ENCODE measurements around the gene PPFIA4. TPM values are rescaled to one million over a fixed set of nuclear protein-coding genes. Genes with fewer than 3 reads are reported as not detected.

Gene PPFIA4
- total RNA-seq, result under 1 TPM; 0.18 to 0.88 (median 0.33) TPM
- 0.59 TPM for total RNA-seq (2013)

- DNase-seq (peak; percentile 83 to 94), ATAC-seq (peak; percentile 94 to 97 (median 95))
- no peak for TF ChIP-seq CTCF (IDR thresholded peaks at IDR 0.05)
- H3K36me3 ChIP-seq (ENCODE audit: control insufficient read depth, insufficient read depth, low read length), result peaks cover 28% of the 10 kb centered on the region
- H3K4me3 ChIP-seq (ENCODE audit: low read length), result peak within 1 kb of the TSS; percentile 62
- 15% methylated on average over 52 of the region's 52 CpGs for WGBS (ENCODE audit: insufficient coverage)
- no peaks in the 10 kb centered on the region for H3K9me3 ChIP-seq (ENCODE audit: control insufficient read depth, insufficient read depth, low read length)
- H3K27me3 ChIP-seq (ENCODE audit: control insufficient read depth, insufficient read depth, low read length), result peaks cover 4% of the 10 kb centered on the region
- H3K4me3 Mint-ChIP-seq, result peak within 1 kb of the TSS; percentile 83
- H3K27ac ChIP-seq (ENCODE audit: low read length), result peak within 1 kb of the TSS; percentile 60
- H3K4me1 Mint-ChIP-seq, result peaks cover 8% of the 10 kb centered on the region in 2 donors
- H3K27me3 Mint-ChIP-seq (ENCODE audit: low read depth in 2 of 2), result peaks cover 0 to 7% of the 10 kb centered on the region in 2 donors
- H3K4me1 ChIP-seq (ENCODE audit: control insufficient read depth, insufficient read depth, low read length), result peaks cover 16% of the 10 kb centered on the region
- peak within 1 kb of the TSS; percentile 74 to 81 for H3K27ac Mint-ChIP-seq
- intact Hi-C loops (cut with micrococcal nuclease), result no loop called here
- peaks cover 10% of the 10 kb centered on the region for H3K36me3 Mint-ChIP-seq
- H3K9me3 Mint-ChIP-seq, result peaks cover 0 to 3% of the 10 kb centered on the region in 2 donors
Measured at GRCh38 chr1:203026031-203026665, at the start of gene PPFIA4. PPFIA4 (plus strand) TSS chr1:203026491; CDS start chr1:203039009, 12,518 bp downstream.

- Histone ChIP-seq H3K4me3 (ENCODE audit: low read length) (no peak overlapping the region), H3K36me3 (ENCODE audit: control insufficient read depth, insufficient read depth, low read length) (no peaks in the 10 kb centered on the region), H3K27me3 (ENCODE audit: control insufficient read depth, insufficient read depth, low read length) (no peaks in the 10 kb centered on the region), H3K9me3 (ENCODE audit: control insufficient read depth, insufficient read depth, low read length) (no peaks in the 10 kb centered on the region), H3K4me1 (ENCODE audit: control insufficient read depth, insufficient read depth, low read length) (no peaks in the 10 kb centered on the region), H3K27ac (ENCODE audit: low read length) (no peak overlapping the region)
- 34% methylated on average over 3 of the region's 3 CpGs for WGBS (ENCODE audit: insufficient coverage)
- DNase-seq (no peak), ATAC-seq (no peak)
- Mint-ChIP-seq H3K27ac (no peak overlapping the region), H3K36me3 (no peaks in the 10 kb centered on the region), H3K4me3 (no peak overlapping the region), H3K9me3 (no peaks in the 10 kb centered on the region), H3K4me1 (no peaks in the 10 kb centered on the region), H3K27me3 (ENCODE audit: low read depth in 2 of 2) (peaks cover 33 to 38% of the 10 kb centered on the region in 2 donors)
- no peak for TF ChIP-seq CTCF (IDR thresholded peaks at IDR 0.05)
- intact Hi-C loops (cut with micrococcal nuclease), result no loop called here
Measured at GRCh38 chr1:202976633-202977032, 49.7 kb upstream of the PPFIA4 start.

GRCh38 chr1:202979459-202979858 lies 46.8 kb upstream of the PPFIA4 start:
- Histone ChIP-seq H3K4me1 (ENCODE audit: control insufficient read depth, insufficient read depth, low read length) (no peaks in the 10 kb centered on the region), H3K27me3 (ENCODE audit: control insufficient read depth, insufficient read depth, low read length) (no peaks in the 10 kb centered on the region), H3K9me3 (ENCODE audit: control insufficient read depth, insufficient read depth, low read length) (no peaks in the 10 kb centered on the region), H3K4me3 (ENCODE audit: low read length) (no peak overlapping the region), H3K36me3 (ENCODE audit: control insufficient read depth, insufficient read depth, low read length) (no peaks in the 10 kb centered on the region), H3K27ac (ENCODE audit: low read length) (no peak overlapping the region)
- DNase-seq (no peak), ATAC-seq (no peak)
- WGBS (ENCODE audit: insufficient coverage), result 85% methylated on average over 2 of the region's 2 CpGs
- TF ChIP-seq CTCF (IDR thresholded peaks at IDR 0.05), result no peak
- Mint-ChIP-seq H3K27me3 (ENCODE audit: low read depth in 2 of 2) (peaks cover 29 to 31% of the 10 kb centered on the region in 2 donors), H3K27ac (no peak overlapping the region), H3K36me3 (no peaks in the 10 kb centered on the region), H3K4me3 (no peak overlapping the region), H3K4me1 (no peaks in the 10 kb centered on the region), H3K9me3 (no peaks in the 10 kb centered on the region)
- intact Hi-C loops (cut with micrococcal nuclease), result no loop called here

DNA sequence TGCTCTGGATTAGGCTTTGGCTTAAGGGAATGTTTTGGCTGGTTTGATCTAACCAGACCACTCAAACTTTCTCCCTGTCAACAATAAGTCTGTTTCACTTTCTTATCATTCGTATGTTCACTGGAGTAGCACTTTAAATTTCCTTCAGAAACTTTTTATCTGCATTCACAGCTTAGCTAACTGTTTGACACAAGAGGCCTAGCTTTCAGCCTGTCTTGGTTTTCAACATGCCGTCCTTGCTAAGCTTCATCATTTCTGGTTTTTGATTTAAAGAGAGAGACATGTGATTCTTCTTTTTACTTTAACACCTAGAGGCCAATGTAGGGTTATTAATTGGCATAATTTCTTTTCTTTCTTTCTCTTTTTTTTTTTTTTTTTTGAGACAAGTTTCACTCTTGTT lies 44.4 kb upstream of the PPFIA4 start:
- TF ChIP-seq CTCF (IDR thresholded peaks at IDR 0.05), result no peak
- H3K27me3 ChIP-seq (ENCODE audit: control insufficient read depth, insufficient read depth, low read length), result no peaks in the 10 kb centered on the region
- H3K27me3 Mint-ChIP-seq (ENCODE audit: low read depth in 2 of 2), result peaks cover 22 to 26% of the 10 kb centered on the region in 2 donors
- intact Hi-C loops (cut with micrococcal nuclease), result no loop called here
- WGBS (ENCODE audit: insufficient coverage), result 48% methylated on average over 1 of the region's 2 CpGs
- H3K4me3 ChIP-seq (ENCODE audit: low read length), result no peak overlapping the region
- no peak overlapping the region for H3K27ac ChIP-seq (ENCODE audit: low read length)
- no peaks in the 10 kb centered on the region for H3K36me3 ChIP-seq (ENCODE audit: control insufficient read depth, insufficient read depth, low read length)
- H3K4me1 Mint-ChIP-seq, result no peaks in the 10 kb centered on the region
- H3K4me1 ChIP-seq (ENCODE audit: control insufficient read depth, insufficient read depth, low read length), result no peaks in the 10 kb centered on the region
- no peaks in the 10 kb centered on the region for H3K9me3 Mint-ChIP-seq
- no peaks in the 10 kb centered on the region for H3K9me3 ChIP-seq (ENCODE audit: control insufficient read depth, insufficient read depth, low read length)
- ATAC-seq (no peak), DNase-seq (no peak)
- H3K27ac Mint-ChIP-seq, result no peak overlapping the region
- H3K4me3 Mint-ChIP-seq, result no peak overlapping the region
- no peaks in the 10 kb centered on the region for H3K36me3 Mint-ChIP-seq

All from natural killer cell (primary cell).